EL (cell line): ENCODE data around the gene GALR1.

Experiments used
- DNase-seq: peaks from one replicate; pipeline ENCODE4 v3.0.0-alpha.2; 2016

GALR1 gene

DNA sequence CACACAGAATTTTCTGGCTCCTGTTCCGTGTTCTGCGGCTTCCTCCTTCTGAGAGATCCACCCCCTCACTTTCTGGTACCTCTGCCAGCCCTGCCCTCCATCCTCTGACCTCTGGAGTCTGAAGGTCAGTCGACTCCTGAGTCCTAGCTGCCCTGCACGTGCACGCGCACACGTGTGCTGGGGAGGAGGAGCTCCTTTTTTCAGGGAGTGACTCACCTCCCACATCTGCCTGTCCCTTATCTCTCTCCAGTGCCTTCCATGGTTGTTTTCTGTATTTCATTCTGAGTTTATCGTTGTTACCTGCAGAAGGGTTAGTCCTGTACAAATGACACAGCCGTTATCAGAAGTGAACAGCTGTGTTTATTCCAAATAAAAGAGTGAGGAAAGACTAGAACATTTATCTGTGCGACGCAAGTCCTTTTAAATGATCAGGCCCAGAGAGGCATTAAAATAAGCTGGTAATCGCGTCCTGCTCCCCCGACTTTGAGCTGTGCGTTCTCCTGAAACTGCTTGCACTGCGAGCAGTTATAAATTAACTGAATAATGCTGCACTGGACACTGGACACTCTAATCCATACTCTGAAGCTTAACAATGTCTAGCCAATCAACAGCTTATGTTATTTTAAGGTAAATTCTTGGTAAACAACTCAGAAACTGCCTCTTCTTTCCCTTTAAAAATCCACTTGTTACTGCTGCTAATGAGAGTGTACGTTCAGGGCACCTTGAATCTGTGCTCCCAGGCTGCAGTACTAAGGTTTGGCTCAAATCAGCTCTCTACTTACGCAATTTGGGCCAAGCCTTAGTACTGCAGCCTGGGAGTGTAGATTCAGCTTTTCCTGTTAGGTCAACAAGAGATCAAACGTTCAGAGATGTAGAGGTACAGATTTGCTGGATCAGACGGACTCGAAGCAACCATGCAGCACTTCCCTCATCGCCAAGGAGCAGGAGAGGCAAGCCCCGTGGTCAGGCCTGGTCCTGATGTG, 72.5 kb downstream of the GALR1 start:
- no peak for DNase-seq

DNA sequence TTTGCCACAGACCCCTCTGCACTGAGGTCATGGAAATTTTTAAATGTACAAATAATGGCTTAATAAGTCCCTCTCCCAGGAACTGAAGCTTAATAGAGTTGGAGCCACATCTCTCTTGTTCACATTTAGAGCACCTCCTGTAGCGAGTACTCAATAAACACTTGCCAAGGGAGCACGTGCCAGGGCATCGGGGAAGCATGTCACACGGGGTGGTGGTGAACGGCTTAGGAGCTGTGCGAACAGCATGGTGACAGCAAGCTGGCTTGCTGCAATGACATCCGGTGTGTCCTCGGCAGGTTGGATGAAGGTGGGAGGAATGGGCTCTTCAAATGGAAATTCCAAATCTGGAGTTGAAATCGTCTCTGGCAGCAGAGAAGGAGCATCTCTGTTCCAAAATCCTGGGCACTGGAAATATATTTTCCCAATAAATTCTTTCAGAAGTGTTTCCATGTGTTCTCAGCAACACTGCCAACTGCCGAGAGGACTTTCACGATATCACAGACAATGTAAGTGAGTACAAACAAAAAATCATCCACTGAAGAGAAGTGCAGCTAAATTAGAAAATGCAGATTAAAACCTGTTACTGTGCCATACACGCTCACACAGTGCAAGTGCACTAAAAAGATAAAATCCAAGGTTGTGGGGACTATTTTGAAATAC, 74.1 kb downstream of the GALR1 start:
- no peak for DNase-seq
